Uterus (tissue), 4 donors: ENCODE data around the gene OR10AD1. TPM values are rescaled to one million over a fixed set of nuclear protein-coding genes. Genes with fewer than 3 reads are reported as not detected.
"Not testable (repeated sequence)": the region's sequence is repeated elsewhere in the genome, so short reads cannot be mapped to it uniquely, and the experiment has no call there.

Experiments used
- DNase-seq, 2 donors: peaks; one replicate each; pipeline ENCODE4 v3.0.0-alpha.2; 2019 to 2020
- H3K27ac ChIP-seq, 2 donors: fragments of 200-600 bp; sonication (generic); 1 replicate in 1 of 2; 2 replicates in 1 of 2; pipeline ENCODE4 v1.5.1; 2016 to 2018
- H3K27me3 ChIP-seq, 2 donors: fragments of 200-600 bp; sonication (generic); one replicate each; pipeline ENCODE4 v1.5.1; 2018 to 2019; ENCODE audit warnings: control low read depth in 1 of 2
- H3K36me3 ChIP-seq, 2 donors: fragments of 200-600 bp; sonication (generic); one replicate each; pipeline ENCODE4 v1.5.1; 2019; ENCODE audit warnings: control low read depth in 1 of 2
- H3K4me1 ChIP-seq, 2 donors: fragments of 200-600 bp; sonication (generic); one replicate each; pipeline ENCODE4 v1.5.1; 2018 to 2019; ENCODE audit warnings: control low read depth in 1 of 2
- H3K4me3 ChIP-seq, 2 donors: fragments of 200-600 bp; sonication (generic); 1 replicate in 1 of 2; 2 replicates in 1 of 2; pipeline ENCODE4 v1.5.1; 2018 to 2019; ENCODE audit warnings: mild to moderate bottlenecking in 1 of 2
- H3K9me3 ChIP-seq, 2 donors: fragments of 200-600 bp; sonication (generic); one replicate each; pipeline ENCODE4 v1.5.1; 2019; ENCODE audit warnings: control low read depth in 1 of 2
- POLR2A ChIP-seq, 2 donors: fragments of 450-650 bp; IDR thresholded peaks; one replicate each; pipeline ENCODE4 v1.6.1; 2016; ENCODE audit warnings: antibody characterized with exemption in 2 of 2, mild to moderate bottlenecking in 1 of 2, moderate library complexity in 1 of 2
- intact Hi-C: fragments of 100-400 bp; cut with DNase I; formaldehyde crosslinking; loops from one replicate; pipeline ENCODE4 v1.15.1; 2023; ENCODE audit warnings: low total_unique reads
- total RNA-seq, 4 donors: library from RNA; depleted of rRNA in 3 of 4; stranded (reverse); fragments of >200 nt in 3 of 4; gene quantifications; one replicate each; pipeline versions ENCODE4 v1.1.0 to v1.2.4, GENCODE V29; 2014 to 2023
- TF ChIP-seq, protein P1 (sequence below), 4 experiments: fragments of 200-600 bp in 2 of 4; fragments of 450-650 bp in 2 of 4; sonication (generic) in 2 of 4; IDR thresholded peaks; one replicate each; pipeline ENCODE4 v1.5.1; 2016 to 2019; ENCODE audit warnings: antibody characterized with exemption in 4 of 4, mild to moderate bottlenecking in 2 of 4, moderate library complexity in 1 of 4
- donor health status: DM: yes; HTN: yes; CAD: no.

Gene OR10AD1, protein sequence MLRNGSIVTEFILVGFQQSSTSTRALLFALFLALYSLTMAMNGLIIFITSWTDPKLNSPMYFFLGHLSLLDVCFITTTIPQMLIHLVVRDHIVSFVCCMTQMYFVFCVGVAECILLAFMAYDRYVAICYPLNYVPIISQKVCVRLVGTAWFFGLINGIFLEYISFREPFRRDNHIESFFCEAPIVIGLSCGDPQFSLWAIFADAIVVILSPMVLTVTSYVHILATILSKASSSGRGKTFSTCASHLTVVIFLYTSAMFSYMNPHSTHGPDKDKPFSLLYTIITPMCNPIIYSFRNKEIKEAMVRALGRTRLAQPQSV
- not detected for total RNA-seq

DNA sequence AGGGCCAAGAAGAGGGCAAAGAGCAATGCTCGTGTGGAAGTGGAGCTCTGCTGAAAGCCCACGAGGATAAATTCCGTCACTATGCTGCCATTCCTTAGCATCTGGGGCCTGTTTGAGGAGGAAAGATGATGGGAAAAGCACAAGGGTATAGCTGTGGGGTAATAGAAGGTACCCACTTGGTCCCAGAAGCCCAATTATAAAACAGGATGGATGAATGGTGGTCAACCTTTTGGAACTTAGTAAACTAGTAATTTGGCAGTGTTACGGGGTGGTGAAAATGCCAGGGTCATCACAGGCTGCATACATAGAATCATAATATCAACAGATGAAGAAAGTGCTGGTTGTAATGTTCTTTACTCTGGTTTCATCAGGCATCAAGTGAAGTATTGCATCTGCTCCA is at the start of gene OR10AD1:
OR10AD1 (minus strand) TSS at position 101 of the 400 bp plus-strand sequence; CDS start at position 101, 0 bp downstream.
- no peaks in the 10 kb centered on the region for H3K36me3 ChIP-seq
- intact Hi-C loops, result no loop called here
- H3K4me1 ChIP-seq, result peaks cover 0 to 10% of the 10 kb centered on the region in 2 donors
- H3K27ac ChIP-seq, result peak within 1 kb of the TSS in 1 of 2 donors; percentile 36
- DNase-seq, result no peak
- TF ChIP-seq POLR2A (IDR thresholded peaks at IDR 0.05), result no peak
- TF ChIP-seq, protein P1, sequence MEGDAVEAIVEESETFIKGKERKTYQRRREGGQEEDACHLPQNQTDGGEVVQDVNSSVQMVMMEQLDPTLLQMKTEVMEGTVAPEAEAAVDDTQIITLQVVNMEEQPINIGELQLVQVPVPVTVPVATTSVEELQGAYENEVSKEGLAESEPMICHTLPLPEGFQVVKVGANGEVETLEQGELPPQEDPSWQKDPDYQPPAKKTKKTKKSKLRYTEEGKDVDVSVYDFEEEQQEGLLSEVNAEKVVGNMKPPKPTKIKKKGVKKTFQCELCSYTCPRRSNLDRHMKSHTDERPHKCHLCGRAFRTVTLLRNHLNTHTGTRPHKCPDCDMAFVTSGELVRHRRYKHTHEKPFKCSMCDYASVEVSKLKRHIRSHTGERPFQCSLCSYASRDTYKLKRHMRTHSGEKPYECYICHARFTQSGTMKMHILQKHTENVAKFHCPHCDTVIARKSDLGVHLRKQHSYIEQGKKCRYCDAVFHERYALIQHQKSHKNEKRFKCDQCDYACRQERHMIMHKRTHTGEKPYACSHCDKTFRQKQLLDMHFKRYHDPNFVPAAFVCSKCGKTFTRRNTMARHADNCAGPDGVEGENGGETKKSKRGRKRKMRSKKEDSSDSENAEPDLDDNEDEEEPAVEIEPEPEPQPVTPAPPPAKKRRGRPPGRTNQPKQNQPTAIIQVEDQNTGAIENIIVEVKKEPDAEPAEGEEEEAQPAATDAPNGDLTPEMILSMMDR (IDR thresholded peaks at IDR 0.05), result no peak
- H3K4me3 ChIP-seq, result no peak within 1 kb of the TSS
- no peaks in the 10 kb centered on the region for H3K27me3 ChIP-seq
- peaks cover 0 to 3% of the 10 kb centered on the region in 2 donors for H3K9me3 ChIP-seq

DNA sequence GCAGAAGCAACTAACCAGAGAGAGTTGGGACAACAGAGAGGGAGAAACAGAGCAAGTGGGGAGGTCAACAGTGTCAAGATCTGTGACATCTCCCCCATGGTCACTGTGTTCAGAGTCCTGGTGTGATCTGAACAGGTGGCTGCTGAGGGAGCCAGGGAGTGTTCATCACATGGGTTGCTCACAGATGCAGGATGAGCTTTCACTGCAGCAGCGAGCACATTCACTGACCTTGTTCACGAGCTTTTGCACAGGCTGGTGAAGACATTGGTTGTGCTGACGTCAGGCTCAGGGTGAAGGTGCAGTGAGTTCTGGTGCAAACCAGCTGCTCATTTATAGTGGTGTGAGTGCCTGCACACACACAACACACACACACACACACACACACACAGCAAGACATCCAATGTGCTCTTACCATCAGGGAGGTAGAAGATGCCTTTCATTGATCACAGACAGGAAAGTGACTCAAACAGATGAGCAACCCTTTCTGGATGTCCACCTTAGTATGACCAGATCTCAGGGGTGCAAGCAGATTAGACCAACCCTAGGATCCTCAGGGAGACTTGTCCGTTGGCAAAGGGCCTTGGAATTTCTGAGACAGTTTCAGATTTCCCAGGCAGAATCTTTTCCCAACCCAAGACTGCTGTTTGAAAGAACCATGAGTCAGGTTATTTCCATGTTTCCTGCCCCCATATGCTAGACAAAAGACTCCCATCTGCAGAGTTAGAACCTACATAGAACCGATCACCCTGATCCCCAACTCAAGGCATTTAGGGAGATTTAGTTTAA is 44.3 kb upstream of the OR10AD1 start:
- Histone ChIP-seq H3K36me3 (no peaks in the 10 kb centered on the region), H3K4me1 (no peaks in the 10 kb centered on the region), H3K9me3 (no peaks in the 10 kb centered on the region), H3K27ac (no peak overlapping the region), H3K4me3 (no peak overlapping the region), H3K27me3 (no peaks in the 10 kb centered on the region)
- no peak for TF ChIP-seq POLR2A (IDR thresholded peaks at IDR 0.05)
- TF ChIP-seq, protein P1 (IDR thresholded peaks at IDR 0.05), result no peak
- intact Hi-C loops, result no loop called here
- no peak for DNase-seq

DNA sequence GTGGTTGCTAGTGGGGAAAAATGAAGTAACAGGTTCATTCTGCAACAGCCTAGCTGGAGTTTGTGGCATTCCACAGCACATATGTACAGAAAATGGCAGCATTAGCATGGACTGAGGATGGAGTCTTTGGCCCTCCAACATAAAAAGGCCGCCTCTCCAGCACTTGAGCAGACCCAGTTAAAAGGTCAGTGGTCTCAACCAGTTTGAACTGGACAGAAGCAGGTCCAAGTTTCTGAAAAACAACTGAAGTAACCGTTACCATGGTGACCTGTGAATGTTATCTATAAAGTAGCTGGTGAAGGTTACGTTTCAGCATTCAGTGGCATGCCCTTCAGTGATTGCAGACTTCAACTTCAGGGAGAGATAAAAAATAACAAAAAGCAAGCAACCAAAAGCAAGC is 34.1 kb upstream of the OR10AD1 start:
- intact Hi-C loops, result no loop called here
- Histone ChIP-seq H3K27ac (no peak overlapping the region), H3K36me3 (no peaks in the 10 kb centered on the region), H3K4me1 (no peaks in the 10 kb centered on the region), H3K4me3 (no peak overlapping the region), H3K27me3 (no peaks in the 10 kb centered on the region), H3K9me3 (no peaks in the 10 kb centered on the region)
- no peak for DNase-seq
- no peak for TF ChIP-seq POLR2A (IDR thresholded peaks at IDR 0.05)

DNA sequence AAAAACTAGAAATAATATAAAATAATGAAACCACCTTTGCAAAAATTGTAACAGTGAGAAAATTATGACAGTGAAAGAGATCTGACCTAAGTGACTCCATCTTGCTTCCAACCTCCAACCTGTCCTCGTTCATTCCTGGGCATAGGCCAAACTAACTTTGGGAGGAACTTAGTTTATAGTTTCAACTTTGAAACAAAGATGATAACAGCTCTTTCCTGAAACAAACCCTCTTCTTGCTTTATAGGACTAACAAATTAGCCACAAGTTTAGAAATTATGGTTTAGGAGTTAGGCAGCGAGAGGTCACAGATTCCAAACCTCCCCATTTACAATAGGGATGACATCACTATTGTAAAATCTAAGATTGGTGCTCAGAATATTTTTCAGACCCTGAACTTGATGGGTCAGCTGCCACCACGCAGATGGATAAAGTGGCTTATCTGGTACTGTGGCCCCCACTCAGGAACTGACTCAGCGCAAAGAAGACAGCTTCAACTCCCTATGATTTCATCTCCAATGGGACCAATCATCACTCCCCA is 32.8 kb upstream of the OR10AD1 start:
- TF ChIP-seq, protein P1 (IDR thresholded peaks at IDR 0.05), result no peak
- TF ChIP-seq POLR2A (IDR thresholded peaks at IDR 0.05), result no peak
- intact Hi-C loops, result no loop called here
- DNase-seq, result no peak
- no peaks in the 10 kb centered on the region for H3K27me3 ChIP-seq
- H3K36me3 ChIP-seq, result no peaks in the 10 kb centered on the region
- no peak overlapping the region for H3K27ac ChIP-seq
- no peaks in the 10 kb centered on the region for H3K4me1 ChIP-seq
- H3K9me3 ChIP-seq, result no peaks in the 10 kb centered on the region
- no peak overlapping the region for H3K4me3 ChIP-seq

DNA sequence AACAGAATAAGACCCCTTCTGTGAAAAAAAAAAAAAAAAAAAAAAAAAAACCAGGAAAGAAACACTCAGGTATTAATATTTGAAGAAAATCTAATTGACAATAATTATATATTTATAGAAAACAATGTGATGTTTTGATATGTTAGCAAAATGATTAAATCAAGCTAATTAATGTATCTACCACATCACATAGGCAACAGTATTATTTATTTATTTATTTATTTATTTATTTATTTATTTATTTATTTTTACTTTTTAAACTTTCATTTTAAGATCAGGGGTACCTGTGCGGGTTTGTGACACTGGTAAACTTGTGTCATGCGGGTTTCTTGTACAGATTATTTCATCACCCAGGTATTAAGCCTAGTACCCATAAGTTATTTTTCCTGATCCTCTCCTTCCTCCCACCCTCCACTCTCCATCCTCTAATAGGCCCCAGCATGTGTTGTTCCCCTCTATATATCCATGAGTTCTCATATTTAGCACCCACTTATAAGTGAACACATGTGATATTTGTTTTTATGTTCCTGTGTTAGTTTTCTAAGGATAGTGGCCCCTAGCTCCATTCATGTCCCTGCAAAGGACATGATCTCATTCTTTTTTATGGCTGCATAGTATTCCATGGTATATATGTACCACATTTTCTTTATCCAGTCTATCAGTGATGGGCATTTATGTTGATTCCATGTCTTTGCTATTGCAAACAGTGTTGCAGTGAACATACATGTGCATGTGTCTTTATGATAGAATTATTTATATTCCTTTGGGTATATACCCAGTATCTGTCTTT is 28.3 kb upstream of the OR10AD1 start:
- H3K27ac ChIP-seq, H3K9me3 ChIP-seq, intact Hi-C loops, H3K4me1 ChIP-seq, H3K4me3 ChIP-seq, H3K27me3 ChIP-seq, DNase-seq, H3K36me3 ChIP-seq: not testable (repeated sequence)

DNA sequence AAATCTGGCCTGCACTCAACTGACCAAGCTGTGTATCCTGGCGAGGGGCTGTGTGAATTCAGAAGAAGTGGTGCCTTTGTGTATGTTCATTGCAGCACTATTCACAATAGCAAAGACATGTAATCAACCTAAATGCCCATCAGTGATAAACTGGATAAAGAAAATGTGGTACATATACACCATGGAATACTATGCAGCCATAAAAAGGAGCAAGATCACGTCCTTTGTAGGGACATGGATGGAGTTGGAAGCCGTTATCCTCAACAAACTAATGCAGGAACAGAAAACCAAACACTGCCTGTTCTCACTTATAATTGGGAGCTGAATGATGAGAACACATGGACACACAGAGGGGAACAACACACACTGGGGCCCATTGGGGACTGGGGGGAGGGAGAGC is 21.4 kb upstream of the OR10AD1 start:
- H3K27ac ChIP-seq, H3K4me3 ChIP-seq, DNase-seq, intact Hi-C loops, H3K36me3 ChIP-seq, H3K27me3 ChIP-seq, H3K9me3 ChIP-seq, H3K4me1 ChIP-seq: not testable (repeated sequence)
